ENCODE results near the gene SPIN1. TPM values are rescaled to one million over a fixed set of nuclear protein-coding genes. Genes with fewer than 3 reads are reported as not detected.

The SPIN1 gene
- total RNA-seq, 4 donors from 2014 or later, result 55.8 to 388 (median 127) TPM

DNA sequence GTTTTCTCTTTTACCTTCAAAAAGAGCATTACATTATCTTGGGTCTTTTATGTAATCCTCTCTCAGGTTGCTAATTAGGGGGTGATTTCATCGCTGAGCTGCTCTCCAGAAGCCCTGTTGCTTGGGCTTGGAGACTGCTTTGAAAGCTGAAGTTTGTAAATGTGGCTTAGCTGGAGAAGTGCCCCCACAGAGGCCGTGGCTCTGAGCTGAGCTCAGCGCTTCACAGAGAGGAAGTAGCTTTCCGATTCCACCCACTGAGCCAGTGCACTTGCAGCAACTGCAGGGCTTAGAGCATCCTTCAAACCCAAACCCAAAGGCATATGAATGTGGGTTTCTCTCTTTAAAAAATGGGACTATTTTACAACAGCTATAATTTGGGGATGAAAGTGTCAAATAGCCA, 133.1 kb downstream of the SPIN1 start:
- no peak for TF ChIP-seq POLR2A (IDR thresholded peaks at IDR 0.05)
- TF ChIP-seq, protein P1, sequence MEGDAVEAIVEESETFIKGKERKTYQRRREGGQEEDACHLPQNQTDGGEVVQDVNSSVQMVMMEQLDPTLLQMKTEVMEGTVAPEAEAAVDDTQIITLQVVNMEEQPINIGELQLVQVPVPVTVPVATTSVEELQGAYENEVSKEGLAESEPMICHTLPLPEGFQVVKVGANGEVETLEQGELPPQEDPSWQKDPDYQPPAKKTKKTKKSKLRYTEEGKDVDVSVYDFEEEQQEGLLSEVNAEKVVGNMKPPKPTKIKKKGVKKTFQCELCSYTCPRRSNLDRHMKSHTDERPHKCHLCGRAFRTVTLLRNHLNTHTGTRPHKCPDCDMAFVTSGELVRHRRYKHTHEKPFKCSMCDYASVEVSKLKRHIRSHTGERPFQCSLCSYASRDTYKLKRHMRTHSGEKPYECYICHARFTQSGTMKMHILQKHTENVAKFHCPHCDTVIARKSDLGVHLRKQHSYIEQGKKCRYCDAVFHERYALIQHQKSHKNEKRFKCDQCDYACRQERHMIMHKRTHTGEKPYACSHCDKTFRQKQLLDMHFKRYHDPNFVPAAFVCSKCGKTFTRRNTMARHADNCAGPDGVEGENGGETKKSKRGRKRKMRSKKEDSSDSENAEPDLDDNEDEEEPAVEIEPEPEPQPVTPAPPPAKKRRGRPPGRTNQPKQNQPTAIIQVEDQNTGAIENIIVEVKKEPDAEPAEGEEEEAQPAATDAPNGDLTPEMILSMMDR (IDR thresholded peaks at IDR 0.05), result no peak
- Histone ChIP-seq H3K27me3 (no peaks in the 10 kb centered on the region), H3K4me3 (no peak overlapping the region), H3K36me3 (no peaks in the 10 kb centered on the region), H3K27ac (no peak overlapping the region), H3K9me3 (no peaks in the 10 kb centered on the region), H3K4me1 (no peaks in the 10 kb centered on the region)
- no peak for DNase-seq
- intact Hi-C loops (cut with DNase I; ENCODE audit: low total_unique reads), result no loop called here

DNA sequence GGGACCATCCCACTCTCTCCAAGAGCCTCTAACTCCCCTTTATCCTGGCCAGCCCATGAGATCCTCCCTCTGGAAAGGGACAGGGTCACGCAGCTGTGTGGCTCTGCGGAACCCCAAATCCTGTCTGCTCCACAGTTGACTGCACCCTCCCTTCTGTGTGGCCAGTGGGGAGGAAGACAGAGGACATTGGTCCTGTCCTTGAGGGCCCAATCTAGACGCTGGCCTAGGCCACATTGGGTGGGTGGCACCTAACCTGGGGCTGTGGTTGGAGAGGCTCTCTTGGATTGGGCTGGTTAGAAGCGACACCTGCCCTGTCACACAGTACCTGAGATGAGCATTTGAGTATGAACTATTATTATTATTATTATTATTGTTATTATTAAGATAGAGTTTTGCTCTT, 134.1 kb downstream of the SPIN1 start:
- DNase-seq, result no peak

DNA sequence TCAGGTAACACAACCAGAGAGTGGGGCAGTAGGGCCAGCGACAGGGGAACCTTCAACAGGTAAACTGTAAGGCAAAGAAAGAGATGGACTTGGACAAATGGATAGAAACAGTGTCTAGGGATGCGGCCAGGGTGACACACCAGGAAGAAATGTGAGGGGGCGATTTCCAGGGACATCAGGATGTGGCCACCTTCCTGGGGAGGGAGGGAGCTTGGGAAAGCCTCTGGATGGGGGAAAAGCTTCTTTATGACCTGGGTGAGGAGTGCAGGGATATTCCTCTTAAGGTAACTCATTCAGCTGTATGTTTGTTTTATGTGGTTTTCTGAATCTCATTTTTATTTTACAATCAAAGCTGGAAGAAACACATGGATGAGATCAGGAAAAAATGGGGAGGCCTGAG, 134.8 kb downstream of the SPIN1 start:
- Histone ChIP-seq H3K36me3 (no peaks in the 10 kb centered on the region), H3K9me3 (no peaks in the 10 kb centered on the region), H3K4me3 (no peak overlapping the region), H3K27me3 (no peaks in the 10 kb centered on the region), H3K27ac (peak overlapping the region; percentile 13), H3K4me1 (no peaks in the 10 kb centered on the region)
- intact Hi-C loops (cut with DNase I; ENCODE audit: low total_unique reads), result no loop called here
- TF ChIP-seq, protein P1 (IDR thresholded peaks at IDR 0.05), result no peak
- TF ChIP-seq POLR2A (IDR thresholded peaks at IDR 0.05), result no peak
- peak in 1 of 2 donors; percentile 34 for DNase-seq

More for the DNA sequence above, 134.1 kb downstream of the SPIN1 start:
- intact Hi-C loops (cut with DNase I; ENCODE audit: low total_unique reads), result no loop called here
- H3K27ac ChIP-seq, result no peak overlapping the region
- no peaks in the 10 kb centered on the region for H3K9me3 ChIP-seq
- H3K4me3 ChIP-seq, result no peak overlapping the region
- no peaks in the 10 kb centered on the region for H3K27me3 ChIP-seq
- H3K4me1 ChIP-seq, result no peaks in the 10 kb centered on the region
- H3K36me3 ChIP-seq, result no peaks in the 10 kb centered on the region
- TF ChIP-seq POLR2A (IDR thresholded peaks at IDR 0.05), result no peak
- TF ChIP-seq, protein P1 (IDR thresholded peaks at IDR 0.05), result no peak

DNA sequence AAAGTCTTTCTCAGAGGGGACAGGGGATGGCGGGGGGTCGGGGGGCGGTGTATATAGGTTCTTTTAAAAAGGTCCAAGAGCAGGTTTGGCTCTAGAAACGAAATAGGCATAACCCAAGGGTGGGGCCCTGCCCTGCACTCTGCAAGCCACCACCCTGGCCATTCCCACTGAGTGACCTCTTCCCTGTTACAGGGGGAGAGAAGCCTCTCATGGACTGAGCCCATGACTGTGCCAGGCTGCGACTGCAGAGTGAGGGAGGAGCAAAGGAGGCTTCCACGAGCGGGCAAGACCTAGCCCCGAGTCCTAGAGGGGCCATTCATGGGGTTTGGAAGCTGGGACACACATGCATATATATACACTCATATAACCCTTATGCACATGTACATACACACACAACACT, 136.7 kb downstream of the SPIN1 start:
- DNase-seq, result no peak
- intact Hi-C loops (cut with DNase I; ENCODE audit: low total_unique reads), result no loop called here
- H3K36me3 ChIP-seq, result no peaks in the 10 kb centered on the region
- no peak overlapping the region for H3K4me3 ChIP-seq
- H3K9me3 ChIP-seq, result no peaks in the 10 kb centered on the region
- peaks cover 0 to 11% of the 10 kb centered on the region in 2 donors for H3K4me1 ChIP-seq
- no peak overlapping the region for H3K27ac ChIP-seq
- no peaks in the 10 kb centered on the region for H3K27me3 ChIP-seq
- TF ChIP-seq, protein P1 (IDR thresholded peaks at IDR 0.05), result no peak
- no peak for TF ChIP-seq POLR2A (IDR thresholded peaks at IDR 0.05)

DNA sequence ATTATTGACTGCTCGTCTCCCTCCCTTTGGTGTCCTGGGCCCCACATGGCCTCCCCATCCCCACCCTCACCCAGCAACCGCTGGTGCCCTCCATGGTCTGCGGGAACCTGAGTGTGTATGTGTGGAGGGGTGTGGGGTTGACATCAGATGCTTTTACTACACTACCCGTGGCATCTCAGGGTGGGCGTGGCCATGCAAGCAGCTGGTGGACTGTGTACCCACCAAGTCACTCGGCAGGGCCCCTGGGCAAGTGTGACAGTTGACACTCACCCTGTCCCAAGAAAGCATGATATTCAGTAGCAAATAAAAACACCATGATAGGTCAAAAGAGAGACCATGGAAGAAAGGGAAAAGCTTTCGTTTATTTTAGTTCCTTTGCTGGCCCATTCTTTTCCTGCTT, 139.4 kb downstream of the SPIN1 start:
- intact Hi-C loops (cut with DNase I; ENCODE audit: low total_unique reads), result no loop called here
- Histone ChIP-seq H3K36me3 (no peaks in the 10 kb centered on the region), H3K4me3 (no peak overlapping the region), H3K27me3 (no peaks in the 10 kb centered on the region), H3K4me1 (peaks cover 0 to 23% of the 10 kb centered on the region in 2 donors), H3K9me3 (no peaks in the 10 kb centered on the region), H3K27ac (peak overlapping the region; percentile 89 to 90)
- TF ChIP-seq, protein P1 (IDR thresholded peaks at IDR 0.05), result no peak
- TF ChIP-seq POLR2A (IDR thresholded peaks at IDR 0.05), result no peak
- no peak for DNase-seq

Other genes starting within 250 kb of the SPIN1 start
- gene SPATA31C2, start 250.0 kb upstream of the SPIN1 start, total RNA-seq, result under 1 TPM in 1 of 4 donors, not detected in 3; 0.14 TPM
- gene NXNL2, start 146.7 kb downstream of the SPIN1 start, total RNA-seq, result 10 to 100 TPM in 2 of 4 donors, 1 to 10 TPM in 2; 2.0 to 32.4 (median 9.7) TPM